Measurements from ENCODE around the gene PLK3. TPM values are rescaled to one million over a fixed set of nuclear protein-coding genes. Genes with fewer than 3 reads are reported as not detected.
"Not testable (repeated sequence)": the region's sequence is repeated elsewhere in the genome, so short reads cannot be mapped to it uniquely, and the experiment has no call there.

Gene PLK3
- polyA plus RNA-seq, 1 experiment = 45.9 TPM

DNA sequence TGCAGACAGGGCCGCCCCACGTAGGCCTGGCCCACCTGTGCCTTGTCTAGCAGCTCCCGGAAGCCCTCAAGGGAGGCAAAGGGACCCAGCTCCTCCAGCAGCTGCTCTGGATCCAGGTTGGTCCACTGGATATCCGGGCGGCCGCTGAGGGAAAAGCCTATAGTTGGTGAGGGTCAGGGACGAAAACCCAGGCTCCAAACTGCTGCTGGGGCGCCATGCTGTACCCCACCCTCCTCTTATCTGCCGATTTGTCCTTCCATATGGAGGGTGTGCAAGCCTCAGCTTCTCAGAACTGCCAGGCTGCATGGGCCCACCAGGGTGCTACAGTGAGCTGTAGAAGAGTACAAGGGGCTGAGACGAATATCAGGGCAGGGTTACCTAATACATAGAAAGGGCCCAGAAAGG lies 30.7 kb downstream of the PLK3 start:
- no peaks in the 10 kb centered on the region for H3K36me3 ChIP-seq (ENCODE audit: control insufficient read depth, insufficient read depth, low read length)
- no peak overlapping the region for H3K4me3 ChIP-seq (ENCODE audit: low read depth, low read length)
- no peaks in the 10 kb centered on the region for H3K27me3 ChIP-seq (ENCODE audit: control insufficient read depth, insufficient read depth, low read length)
- ChIA-PET POLR2A (no interaction called here), CTCF (interaction anchor here (0.9 to 3.4 kb wide), 5 partner anchors 9 to 188 kb away, joined by 3 to 13 read pairs (median 3); partner anchors contain the start of genes PLK3 and PTCH2)
- TF ChIP-seq CTCF (IDR thresholded peaks at IDR 0.05; ENCODE audit: insufficient read depth, low read depth, low read length) = no peak
- no peak for DNase-seq (ENCODE audit: low read depth)

DNA sequence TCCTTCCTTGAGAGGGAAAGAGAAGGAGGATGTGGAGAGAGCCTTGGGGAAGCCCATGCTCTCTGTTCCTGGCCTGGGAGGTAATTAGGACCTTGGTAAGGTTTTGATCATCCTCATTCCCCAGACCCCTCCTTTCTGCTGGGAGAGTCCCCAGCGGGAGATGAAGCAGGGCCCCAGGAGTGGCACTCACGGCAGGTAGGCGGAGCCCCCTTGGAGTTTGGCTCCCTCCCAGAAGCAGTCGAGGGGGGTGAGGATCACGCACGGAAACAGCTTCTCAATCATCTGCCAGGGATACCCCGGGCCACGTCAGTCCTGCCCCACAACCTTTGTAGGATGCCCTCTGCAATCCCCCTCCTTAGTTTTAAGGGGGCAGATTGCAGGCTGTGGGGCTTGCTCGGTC lies 31.3 kb downstream of the PLK3 start:
- Histone ChIP-seq H3K4me3 (ENCODE audit: low read depth, low read length) (no peak overlapping the region), H3K27me3 (ENCODE audit: control insufficient read depth, insufficient read depth, low read length) (no peaks in the 10 kb centered on the region), H3K36me3 (ENCODE audit: control insufficient read depth, insufficient read depth, low read length) (no peaks in the 10 kb centered on the region)
- DNase-seq (ENCODE audit: low read depth) = no peak
- ChIA-PET CTCF (interaction anchor here (0.8 to 3.4 kb wide), 4 partner anchors 10 to 183 kb away, joined by 3 to 13 read pairs (median 6); partner anchors contain the start of genes PLK3 and PTCH2), POLR2A (no interaction called here)
- no peak for TF ChIP-seq CTCF (IDR thresholded peaks at IDR 0.05; ENCODE audit: insufficient read depth, low read depth, low read length)

- POLR2A ChIA-PET = no interaction called here
- no peak for TF ChIP-seq CTCF (IDR thresholded peaks at IDR 0.05; ENCODE audit: insufficient read depth, low read depth, low read length)
- Histone ChIP-seq H3K27me3 (ENCODE audit: control insufficient read depth, insufficient read depth, low read length) (no peaks in the 10 kb centered on the region), H3K4me3 (ENCODE audit: low read depth, low read length) (no peak overlapping the region), H3K36me3 (ENCODE audit: control insufficient read depth, insufficient read depth, low read length) (no peaks in the 10 kb centered on the region)
- DNase-seq (ENCODE audit: low read depth) = no peak
- CTCF ChIA-PET = interaction anchor here (0.8 to 3.4 kb wide), 3 partner anchors 10 to 182 kb away, joined by 3 to 13 read pairs (median 10); partner anchors contain the start of gene PTCH2
Measured at GRCh38 chr1:44832056-44832705, 32.0 kb downstream of the PLK3 start.

DNA sequence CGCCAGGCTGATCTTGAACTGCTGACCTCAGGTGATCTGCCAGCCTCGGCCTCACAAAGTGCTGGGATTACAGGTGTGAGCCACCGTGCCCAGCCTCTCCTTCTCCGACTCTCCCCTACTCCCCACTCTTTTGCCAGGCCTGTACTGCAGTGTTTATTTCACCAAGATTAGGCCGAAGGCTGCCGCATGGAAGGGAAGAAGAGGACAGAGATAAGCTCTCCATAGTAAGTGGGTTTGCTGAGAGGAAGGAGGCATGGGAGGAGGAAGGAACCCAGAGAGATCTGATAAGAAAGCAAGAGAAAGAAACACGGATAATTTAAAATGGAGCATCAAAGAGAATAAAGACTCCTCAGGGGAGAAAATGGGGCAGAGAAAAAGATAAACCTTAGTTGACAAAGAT lies 34.2 kb downstream of the PLK3 start:
- Histone ChIP-seq H3K36me3 (ENCODE audit: control insufficient read depth, insufficient read depth, low read length) (no peaks in the 10 kb centered on the region), H3K4me3 (ENCODE audit: low read depth, low read length) (no peak overlapping the region), H3K27me3 (ENCODE audit: control insufficient read depth, insufficient read depth, low read length) (no peaks in the 10 kb centered on the region)
- ChIA-PET CTCF (interaction anchor here (0.6 to 4.6 kb wide), 8 partner anchors 8 to 185 kb away, joined by 3 to 23 read pairs (median 4); partner anchors contain the start of genes HECTD3, PLK3 and UROD), POLR2A (no interaction called here)
- DNase-seq (ENCODE audit: low read depth) = no peak
- TF ChIP-seq CTCF (IDR thresholded peaks at IDR 0.05; ENCODE audit: insufficient read depth, low read depth, low read length) = no peak

GRCh38 chr1:44835738-44836675 lies 35.8 kb downstream of the PLK3 start:
- DNase-seq (ENCODE audit: low read depth) = no peak
- CTCF ChIA-PET = interaction anchor here (0.8 to 4.6 kb wide), 18 partner anchors 10 to 179 kb away, joined by 3 to 23 read pairs (median 4); partner anchors contain the start of genes EIF2B3, HECTD3, PLK3 and RNU5D-1
- POLR2A ChIA-PET = no interaction called here
- Histone ChIP-seq H3K36me3 (ENCODE audit: control insufficient read depth, insufficient read depth, low read length) (no peaks in the 10 kb centered on the region), H3K27me3 (ENCODE audit: control insufficient read depth, insufficient read depth, low read length) (no peaks in the 10 kb centered on the region), H3K4me3 (ENCODE audit: low read depth, low read length) (no peak overlapping the region)
- TF ChIP-seq CTCF (IDR thresholded peaks at IDR 0.05; ENCODE audit: insufficient read depth, low read depth, low read length) = peak; percentile 91

GRCh38 chr1:44838294-44838693 lies 38.1 kb downstream of the PLK3 start:
- POLR2A ChIA-PET = not testable (repeated sequence)

More at GRCh38 chr1:44838294-44838693, 38.1 kb downstream of the PLK3 start:
- CTCF ChIA-PET = interaction anchor here (4.1 kb wide), 1 partner anchor 173 kb away, joined by 17 read pairs; the partner anchor contains the start of genes HECTD3 and UROD
- not testable (repeated sequence) for DNase-seq (ENCODE audit: low read depth); H3K27me3 ChIP-seq (ENCODE audit: control insufficient read depth, insufficient read depth, low read length); H3K4me3 ChIP-seq (ENCODE audit: low read depth, low read length); H3K36me3 ChIP-seq (ENCODE audit: control insufficient read depth, insufficient read depth, low read length)
